Dermis microvascular lymphatic vessel endothelial cell (primary cell): ENCODE results near the gene ILF3. TPM values are rescaled to one million over a fixed set of nuclear protein-coding genes. Genes with fewer than 3 reads are reported as not detected.
"Not testable (repeated sequence)": the region's sequence is repeated elsewhere in the genome, so short reads cannot be mapped to it uniquely, and the experiment has no call there.

Experiments used
- DNase-seq, 2 donors: peaks; one replicate each; pipeline versions ENCODE4 v3.0.0 to v3.0.0-alpha.2; 2010; ENCODE audit warnings: low read depth in 2 of 2
- total RNA-seq: library from RNA; depleted of rRNA; stranded (reverse); fragments of >200 nt; gene quantifications from 2 replicates; pipeline ENCODE4 v1.2.1, GENCODE V29; 2014

Gene ILF3
- total RNA-seq, 1 donor from 2014 or later, result 94.7 TPM

- DNase-seq, result no peak
Observed at GRCh38 chr19:10642473-10643171, 11.5 kb upstream of the ILF3 start.

- DNase-seq, result peak in 1 of 2 donors; percentile 24
Observed at GRCh38 chr19:10643172-10643967, 10.8 kb upstream of the ILF3 start.

- DNase-seq, result no peak
Observed at GRCh38 chr19:10643968-10644259, 10.2 kb upstream of the ILF3 start.

- DNase-seq, result peak; percentile 48 to 80
Observed at GRCh38 chr19:10644260-10645007, 9.7 kb upstream of the ILF3 start.

GRCh38 chr19:10646456-10647159 lies 7.5 kb upstream of the ILF3 start:
- no peak for DNase-seq

- no peak for DNase-seq
Observed at GRCh38 chr19:10648360-10648759, 5.8 kb upstream of the ILF3 start.

GRCh38 chr19:10651851-10652250 lies 2.3 kb upstream of the ILF3 start:
- no peak for DNase-seq

GRCh38 chr19:10653482-10653731 lies 739 bp upstream of the ILF3 start:
- DNase-seq, result no peak

- peak in 1 of 2 donors; percentile 43 for DNase-seq
Observed at GRCh38 chr19:10654610-10655456, 687 bp downstream of the ILF3 start.

GRCh38 chr19:10655457-10656312 lies 1.5 kb downstream of the ILF3 start:
- DNase-seq, result peak in 1 of 2 donors; percentile 42

GRCh38 chr19:10660346-10660745 lies 6.2 kb downstream of the ILF3 start:
- no peak for DNase-seq

GRCh38 chr19:10661946-10662345 lies 7.8 kb downstream of the ILF3 start:
- no peak for DNase-seq

- DNase-seq, result no peak
Observed at GRCh38 chr19:10662384-10663251, 8.5 kb downstream of the ILF3 start.

- DNase-seq, result not testable (repeated sequence)
Observed at GRCh38 chr19:10663252-10663563, 9.1 kb downstream of the ILF3 start.

- no peak for DNase-seq
Observed at GRCh38 chr19:10667867-10668266, 13.7 kb downstream of the ILF3 start.

- no peak for DNase-seq
Observed at GRCh38 chr19:10669246-10669645, 15.1 kb downstream of the ILF3 start.

GRCh38 chr19:10670182-10670581 lies 16.0 kb downstream of the ILF3 start:
- no peak for DNase-seq

GRCh38 chr19:10670876-10671804 lies 17.0 kb downstream of the ILF3 start:
- no peak for DNase-seq
